Islet of Langerhans (tissue), 1 donor: ENCODE data around the gene EDC4.
A peak's percentile ranks its signal among the peaks of the same experiment; 100 is the strongest.
"Not testable (repeated sequence)": the region's sequence is repeated elsewhere in the genome, so short reads cannot be mapped to it uniquely, and the experiment has no call there.

Experiments used
- FAIRE-seq: peaks from one replicate; lab custom pipeline; 2011; peaks lifted over from hg19 to GRCh38; lab: Jason Lieb, UNC

EDC4 gene

GRCh38 chr16:67909056-67909742 is 36.3 kb downstream of the EDC4 start:
- no peak for FAIRE-seq

- no peak for FAIRE-seq
These were observed 37.3 kb downstream of the EDC4 start for GRCh38 chr16:67910158-67910557.

GRCh38 chr16:67914758-67915495 is 42.1 kb downstream of the EDC4 start:
- no peak for FAIRE-seq

GRCh38 chr16:67915496-67915769 is 42.6 kb downstream of the EDC4 start:
- not testable (repeated sequence) for FAIRE-seq

GRCh38 chr16:67915831-67916723 is 43.2 kb downstream of the EDC4 start:
- no peak for FAIRE-seq

- no peak for FAIRE-seq
These were observed 44.4 kb downstream of the EDC4 start for GRCh38 chr16:67917140-67917851.

- FAIRE-seq, result peak; percentile 60
These were observed 45.0 kb downstream of the EDC4 start for GRCh38 chr16:67917852-67918236.

GRCh38 chr16:67919622-67920221 is 46.9 kb downstream of the EDC4 start:
- FAIRE-seq, result no peak

GRCh38 chr16:67922221-67922620 is 49.4 kb downstream of the EDC4 start:
- FAIRE-seq, result no peak

GRCh38 chr16:67922740-67923139 is 49.9 kb downstream of the EDC4 start:
- no peak for FAIRE-seq

- no peak for FAIRE-seq
These were observed 50.7 kb downstream of the EDC4 start for GRCh38 chr16:67923414-67924116.

- FAIRE-seq, result no peak
These were observed 51.5 kb downstream of the EDC4 start for GRCh38 chr16:67924140-67924906.

- no peak for FAIRE-seq
These were observed 53.4 kb downstream of the EDC4 start for GRCh38 chr16:67926181-67926750.

GRCh38 chr16:67927131-67927941 is 54.5 kb downstream of the EDC4 start:
- FAIRE-seq, result no peak

- no peak for FAIRE-seq
These were observed 55.3 kb downstream of the EDC4 start for GRCh38 chr16:67928147-67928546.

GRCh38 chr16:67928561-67929364 is 55.9 kb downstream of the EDC4 start:
- FAIRE-seq, result no peak

- FAIRE-seq, result no peak
These were observed 57.3 kb downstream of the EDC4 start for GRCh38 chr16:67930191-67930590.

- no peak for FAIRE-seq
These were observed 57.9 kb downstream of the EDC4 start for GRCh38 chr16:67930678-67931211.
